HG03159 (cell line): Measurements from ENCODE around the gene MINDY4B.

Experiments
- ATAC-seq: cut with Tn5 transposase; IDR thresholded peaks from one replicate; pipeline ENCODE4 v1.9.1; 2021; ENCODE audit warnings: mild to moderate bottlenecking, moderate library complexity; ENCODE audit not compliant: unreplicated experiment

MINDY4B gene

DNA sequence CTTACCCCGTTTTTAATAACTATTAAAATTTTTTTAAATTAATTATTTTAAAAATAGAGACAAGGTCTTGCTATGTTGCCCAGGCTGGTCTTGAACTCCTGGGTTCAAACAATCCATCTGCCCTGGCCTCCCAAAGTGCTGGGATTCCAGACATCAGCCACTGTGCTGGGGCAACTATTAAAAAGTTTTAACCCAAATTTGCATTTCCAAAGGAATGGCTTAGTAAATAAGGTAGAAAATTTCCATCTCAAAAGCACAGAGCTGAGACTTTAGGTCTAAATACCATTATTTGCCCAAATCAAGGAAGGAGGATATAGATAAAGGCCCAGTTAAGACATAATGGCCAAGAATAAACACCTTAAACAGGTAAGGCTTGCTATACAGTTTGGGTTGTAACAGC, 56.4 kb downstream of the MINDY4B start:
- ATAC-seq, result no peak

GRCh38 chr3:150847433-150847832, 57.8 kb downstream of the MINDY4B start:
- no peak for ATAC-seq

- ATAC-seq, result no peak
Measured at GRCh38 chr3:150844484-150844883, 60.8 kb downstream of the MINDY4B start.

- ATAC-seq, result no peak
Measured at GRCh38 chr3:150843241-150843640, 62.0 kb downstream of the MINDY4B start.

- no peak for ATAC-seq
Measured at GRCh38 chr3:150840802-150841515, 64.3 kb downstream of the MINDY4B start.

DNA sequence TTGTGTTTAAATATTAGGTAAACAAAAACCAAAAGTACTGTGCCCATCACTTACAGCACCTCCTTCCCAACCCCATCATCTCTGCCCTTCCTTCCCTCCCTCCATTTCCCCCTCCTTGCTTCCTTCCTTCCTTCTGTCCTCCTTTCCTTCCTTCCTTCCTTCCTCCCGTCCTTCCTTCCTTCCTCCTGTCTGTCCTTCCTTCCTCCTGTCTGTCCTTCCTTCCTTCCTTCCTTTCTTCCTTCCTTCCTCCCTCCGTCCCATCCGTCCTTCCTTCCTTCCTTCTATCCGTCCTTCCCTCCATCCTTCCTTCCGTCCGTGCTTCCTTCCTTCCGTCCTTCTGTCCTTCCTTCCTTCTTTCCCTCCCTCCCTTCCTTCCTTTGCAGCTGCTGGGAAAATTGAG, 74.5 kb downstream of the MINDY4B start:
- ATAC-seq, result no peak

DNA sequence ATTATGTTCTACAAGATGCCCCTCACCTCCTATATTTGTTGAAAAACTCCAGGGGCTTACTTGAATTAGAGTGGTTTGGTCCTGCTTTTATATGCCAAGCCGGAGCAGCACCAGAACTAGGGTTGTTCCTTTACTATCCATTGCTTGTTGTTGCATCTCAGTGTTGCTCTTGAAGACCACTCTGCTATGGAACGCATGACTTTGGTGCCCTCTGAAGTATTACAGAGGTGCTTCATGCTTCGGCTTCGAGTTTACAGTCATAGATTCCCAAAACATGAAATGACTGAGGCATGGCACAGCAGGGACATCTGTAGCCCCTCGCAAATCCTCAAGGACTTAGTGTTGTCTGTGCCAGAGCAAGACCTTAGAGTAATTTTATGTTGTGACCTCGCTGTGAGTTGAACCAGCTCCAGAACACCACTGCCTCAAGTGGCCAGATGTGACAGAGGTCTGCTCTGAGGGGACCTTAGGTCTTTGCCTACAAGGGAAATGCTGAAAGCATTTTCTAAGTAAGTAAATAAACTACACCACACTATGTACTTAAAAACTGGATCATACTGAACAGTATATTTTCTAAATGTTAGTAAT, 75.1 kb downstream of the MINDY4B start:
- peak; percentile 78 for ATAC-seq

GRCh38 chr3:150829408-150829807, 75.8 kb downstream of the MINDY4B start:
- ATAC-seq, result no peak

GRCh38 chr3:150828997-150829396, 76.2 kb downstream of the MINDY4B start:
- no peak for ATAC-seq

GRCh38 chr3:150828261-150828660, 77.0 kb downstream of the MINDY4B start:
- ATAC-seq, result no peak

GRCh38 chr3:150826466-150827282, 78.6 kb downstream of the MINDY4B start:
- no peak for ATAC-seq

- ATAC-seq, result no peak
Measured at GRCh38 chr3:150825916-150826377, 79.3 kb downstream of the MINDY4B start.

- no peak for ATAC-seq
Measured at GRCh38 chr3:150825192-150825915, 79.9 kb downstream of the MINDY4B start.

- ATAC-seq, result no peak
Measured at GRCh38 chr3:150823277-150823676, 82.0 kb downstream of the MINDY4B start.

GRCh38 chr3:150822636-150823035, 82.6 kb downstream of the MINDY4B start:
- ATAC-seq, result no peak
